ENCODE data around the gene EIF4E.

The EIF4E gene

GRCh38 chr4:98928505-98929340 lies at the start of gene EIF4E:
Gene EIF4E, minus strand, starts transcription at chr4:98929133. Its CDS starts 21 bp downstream, at chr4:98929112.
- TF ChIP-seq EZH2 (IDR thresholded peaks at IDR 0.05; ENCODE audit: borderline replicate concordance, low read length) (no peak), CTCF (IDR thresholded peaks at IDR 0.05; ENCODE audit: low read length) (peak; percentile 24; the same call in 1 of the 2 replicates)
- H3K36me3 ChIP-seq (ENCODE audit: insufficient read depth, low read length) = peaks cover 30% of the 10 kb centered on the region
- H2AFZ ChIP-seq (ENCODE audit: low read length) = peak within 1 kb of the TSS; percentile 51
- H3K4me1 ChIP-seq (ENCODE audit: insufficient read depth, low read length, severe bottlenecking) = peaks cover 27% of the 10 kb centered on the region
- H3K79me2 ChIP-seq (ENCODE audit: insufficient read depth, low read length) = peaks cover 48% of the 10 kb centered on the region
- peak within 1 kb of the TSS; percentile 84 for H3K4me3 ChIP-seq (ENCODE audit: low read depth, low read length, poor library complexity, severe bottlenecking)
- H3K27me3 ChIP-seq (ENCODE audit: insufficient read depth, low read length) = no peaks in the 10 kb centered on the region
- peak within 1 kb of the TSS; percentile 87 for H3K9ac ChIP-seq (ENCODE audit: low read length)
- no peaks in the 10 kb centered on the region for H3F3A ChIP-seq (ENCODE audit: insufficient read depth, low read length)
- H3K4me2 ChIP-seq (ENCODE audit: low read length) = peak within 1 kb of the TSS; percentile 77
- H3K9me2 ChIP-seq (ENCODE audit: low read depth, low read length) = no peaks in the 10 kb centered on the region
- no peaks in the 10 kb centered on the region for H4K20me1 ChIP-seq (ENCODE audit: insufficient read depth, low read length)
- no peaks in the 10 kb centered on the region for H3K9me3 ChIP-seq (ENCODE audit: low read length)
- peak within 1 kb of the TSS; percentile 75 for H3K27ac ChIP-seq (ENCODE audit: low read depth, low read length, poor library complexity, severe bottlenecking)

GRCh38 chr4:98977557-98977956 lies 48.6 kb upstream of the EIF4E start:
- TF ChIP-seq EZH2 (IDR thresholded peaks at IDR 0.05; ENCODE audit: borderline replicate concordance, low read length) = no peak
- Histone ChIP-seq H3K27ac (ENCODE audit: low read depth, low read length, poor library complexity, severe bottlenecking) (no peak overlapping the region), H3K4me3 (ENCODE audit: low read depth, low read length, poor library complexity, severe bottlenecking) (no peak overlapping the region), H3K4me2 (ENCODE audit: low read length) (no peak overlapping the region), H3K27me3 (ENCODE audit: insufficient read depth, low read length) (no peaks in the 10 kb centered on the region), H3K36me3 (ENCODE audit: insufficient read depth, low read length) (no peaks in the 10 kb centered on the region), H4K20me1 (ENCODE audit: insufficient read depth, low read length) (no peaks in the 10 kb centered on the region), H2AFZ (ENCODE audit: low read length) (no peak overlapping the region), H3K79me2 (ENCODE audit: insufficient read depth, low read length) (no peaks in the 10 kb centered on the region), H3K9me2 (ENCODE audit: low read depth, low read length) (no peaks in the 10 kb centered on the region), H3K9ac (ENCODE audit: low read length) (no peak overlapping the region), H3K9me3 (ENCODE audit: low read length) (no peaks in the 10 kb centered on the region), H3K4me1 (ENCODE audit: insufficient read depth, low read length, severe bottlenecking) (no peaks in the 10 kb centered on the region), H3F3A (ENCODE audit: insufficient read depth, low read length) (no peaks in the 10 kb centered on the region)

- no peak overlapping the region for H2AFZ ChIP-seq (ENCODE audit: low read length)
- H4K20me1 ChIP-seq (ENCODE audit: insufficient read depth, low read length) = no peaks in the 10 kb centered on the region
- no peak for TF ChIP-seq CTCF (IDR thresholded peaks at IDR 0.05; ENCODE audit: low read length)
- no peak for TF ChIP-seq EZH2 (IDR thresholded peaks at IDR 0.05; ENCODE audit: borderline replicate concordance, low read length)
- H3K27me3 ChIP-seq (ENCODE audit: insufficient read depth, low read length) = no peaks in the 10 kb centered on the region
- H3K9ac ChIP-seq (ENCODE audit: low read length) = no peak overlapping the region
- H3K4me3 ChIP-seq (ENCODE audit: low read depth, low read length, poor library complexity, severe bottlenecking) = no peak overlapping the region
- H3K9me3 ChIP-seq (ENCODE audit: low read length) = no peaks in the 10 kb centered on the region
- no peaks in the 10 kb centered on the region for H3K4me1 ChIP-seq (ENCODE audit: insufficient read depth, low read length, severe bottlenecking)
- no peak overlapping the region for H3K4me2 ChIP-seq (ENCODE audit: low read length)
- H3K27ac ChIP-seq (ENCODE audit: low read depth, low read length, poor library complexity, severe bottlenecking) = no peak overlapping the region
- no peaks in the 10 kb centered on the region for H3F3A ChIP-seq (ENCODE audit: insufficient read depth, low read length)
- H3K36me3 ChIP-seq (ENCODE audit: insufficient read depth, low read length) = no peaks in the 10 kb centered on the region
- no peaks in the 10 kb centered on the region for H3K9me2 ChIP-seq (ENCODE audit: low read depth, low read length)
- no peaks in the 10 kb centered on the region for H3K79me2 ChIP-seq (ENCODE audit: insufficient read depth, low read length)
Observed at GRCh38 chr4:98976716-98977115, 47.8 kb upstream of the EIF4E start.

Data from OCI-LY1 (cell line).